Measurements from ENCODE around the gene PASK.
A peak's percentile ranks its signal among the peaks of the same experiment; 100 is the strongest.
"Not testable (repeated sequence)": the region's sequence is repeated elsewhere in the genome, so short reads cannot be mapped to it uniquely, and the experiment has no call there.

Gene PASK

GRCh38 chr2:241148891-241149674 is at the start of gene PASK:
PASK (minus strand) TSS chr2:241149472; CDS start chr2:241143032, 6,440 bp downstream.
- peak within 1 kb of the TSS; percentile 5 for H3K27ac ChIP-seq (ENCODE audit: low read depth, low read length)
- peak within 1 kb of the TSS; percentile 29; the same call in 1 of the 2 replicates for H3K9ac ChIP-seq (ENCODE audit: low read depth, low read length)
- H3K36me3 ChIP-seq (ENCODE audit: control insufficient read depth, insufficient read depth, low read length), result 0 out of 2 replicates have a peak, but pooled peaks cover 7% of the 10 kb centered on the region
- no peaks in the 10 kb centered on the region for H3K9me3 ChIP-seq (ENCODE audit: control insufficient read depth, insufficient read depth, low read length)
- 0 out of 2 replicates have a peak, but pooled peaks cover 3% of the 10 kb centered on the region for H3K27me3 ChIP-seq (ENCODE audit: control insufficient read depth, insufficient read depth, low read length)
- peak within 1 kb of the TSS; percentile 86 for H3K4me3 ChIP-seq (ENCODE audit: low read depth, low read length)
- peaks cover 20% of the 10 kb centered on the region; the same call in 1 of the 2 replicates for H3K4me1 ChIP-seq (ENCODE audit: control insufficient read depth, insufficient read depth, low read length)

- Histone ChIP-seq H3K9ac (ENCODE audit: low read depth, low read length) (no peak overlapping the region), H3K4me1 (ENCODE audit: control insufficient read depth, insufficient read depth, low read length) (no peaks in the 10 kb centered on the region), H3K4me3 (ENCODE audit: low read depth, low read length) (no peak overlapping the region), H3K27me3 (ENCODE audit: control insufficient read depth, insufficient read depth, low read length) (no peaks in the 10 kb centered on the region), H3K36me3 (ENCODE audit: control insufficient read depth, insufficient read depth, low read length) (no peaks in the 10 kb centered on the region), H3K27ac (ENCODE audit: low read depth, low read length) (no peak overlapping the region), H3K9me3 (ENCODE audit: control insufficient read depth, insufficient read depth, low read length) (no peaks in the 10 kb centered on the region)
Measured at GRCh38 chr2:241198381-241199279, 49.4 kb upstream of the PASK start.

DNA sequence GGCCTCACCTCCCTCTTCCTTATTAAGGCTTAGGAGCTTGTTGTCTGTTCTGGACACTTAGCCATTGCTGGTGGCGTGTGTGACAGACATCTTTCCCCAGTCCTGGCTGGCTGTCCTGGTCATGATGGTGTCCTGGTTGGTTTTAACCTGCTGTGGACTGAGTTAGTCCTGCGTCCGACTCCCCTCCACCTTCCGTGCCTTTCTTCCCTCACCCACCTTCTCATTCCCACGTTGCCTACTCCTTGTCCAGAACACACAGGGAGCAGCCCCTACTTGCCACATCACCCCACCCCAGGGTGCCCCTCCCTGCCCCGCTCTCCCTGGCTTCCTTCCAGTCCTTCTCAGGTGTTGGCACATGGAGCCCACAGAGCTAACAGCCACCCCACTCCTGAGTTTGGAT is 48.7 kb upstream of the PASK start:
- no peak overlapping the region for H3K4me3 ChIP-seq (ENCODE audit: low read depth, low read length)
- H3K27me3 ChIP-seq (ENCODE audit: control insufficient read depth, insufficient read depth, low read length), result no peaks in the 10 kb centered on the region
- no peak overlapping the region for H3K27ac ChIP-seq (ENCODE audit: low read depth, low read length)
- H3K4me1 ChIP-seq (ENCODE audit: control insufficient read depth, insufficient read depth, low read length), result no peaks in the 10 kb centered on the region
- H3K9me3 ChIP-seq (ENCODE audit: control insufficient read depth, insufficient read depth, low read length), result no peaks in the 10 kb centered on the region
- H3K36me3 ChIP-seq (ENCODE audit: control insufficient read depth, insufficient read depth, low read length), result no peaks in the 10 kb centered on the region
- no peak overlapping the region for H3K9ac ChIP-seq (ENCODE audit: low read depth, low read length)

GRCh38 chr2:241197246-241197645 is 48.0 kb upstream of the PASK start:
- H3K27ac ChIP-seq (ENCODE audit: low read depth, low read length); H3K9ac ChIP-seq (ENCODE audit: low read depth, low read length); H3K4me1 ChIP-seq (ENCODE audit: control insufficient read depth, insufficient read depth, low read length); H3K9me3 ChIP-seq (ENCODE audit: control insufficient read depth, insufficient read depth, low read length); H3K4me3 ChIP-seq (ENCODE audit: low read depth, low read length); H3K36me3 ChIP-seq (ENCODE audit: control insufficient read depth, insufficient read depth, low read length); H3K27me3 ChIP-seq (ENCODE audit: control insufficient read depth, insufficient read depth, low read length): not testable (repeated sequence)

DNA sequence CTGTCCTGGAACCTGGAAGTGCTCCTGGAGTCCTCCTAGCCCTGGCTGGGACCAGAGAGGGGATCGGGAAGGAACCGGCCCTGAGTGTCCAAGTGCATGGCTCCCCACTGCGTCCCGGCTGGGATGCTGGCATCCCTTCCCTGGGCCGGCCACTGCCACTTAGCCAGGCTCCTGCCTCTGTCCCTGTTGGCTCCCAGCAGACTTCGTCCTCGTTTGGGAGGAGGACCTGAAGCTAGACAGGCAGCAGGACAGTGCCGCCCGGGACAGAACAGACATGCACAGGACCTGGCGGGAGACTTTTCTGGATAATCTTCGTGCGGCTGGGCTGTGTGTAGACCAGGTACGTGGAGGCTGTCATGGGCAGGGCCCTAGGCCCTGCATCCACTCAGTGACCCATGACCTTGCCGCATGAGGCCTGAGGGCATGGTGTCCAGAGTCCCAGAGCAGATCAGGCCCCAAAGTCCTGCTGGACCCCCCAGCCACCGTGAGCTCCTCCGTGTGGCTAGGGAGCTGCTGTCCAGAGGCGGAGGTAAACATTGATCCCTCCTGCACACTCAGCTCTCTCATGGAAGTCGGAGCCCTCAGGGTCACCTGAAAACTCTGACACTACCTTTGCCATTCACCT is 46.3 kb upstream of the PASK start:
- no peak overlapping the region for H3K27ac ChIP-seq (ENCODE audit: low read depth, low read length)
- no peaks in the 10 kb centered on the region for H3K4me1 ChIP-seq (ENCODE audit: control insufficient read depth, insufficient read depth, low read length)
- H3K9me3 ChIP-seq (ENCODE audit: control insufficient read depth, insufficient read depth, low read length), result no peaks in the 10 kb centered on the region
- H3K27me3 ChIP-seq (ENCODE audit: control insufficient read depth, insufficient read depth, low read length), result no peaks in the 10 kb centered on the region
- no peak overlapping the region for H3K9ac ChIP-seq (ENCODE audit: low read depth, low read length)
- no peaks in the 10 kb centered on the region for H3K36me3 ChIP-seq (ENCODE audit: control insufficient read depth, insufficient read depth, low read length)
- H3K4me3 ChIP-seq (ENCODE audit: low read depth, low read length), result no peak overlapping the region

- Histone ChIP-seq H3K4me1 (ENCODE audit: control insufficient read depth, insufficient read depth, low read length) (no peaks in the 10 kb centered on the region), H3K36me3 (ENCODE audit: control insufficient read depth, insufficient read depth, low read length) (no peaks in the 10 kb centered on the region), H3K4me3 (ENCODE audit: low read depth, low read length) (no peak overlapping the region)
Measured at GRCh38 chr2:241194811-241195210, 45.5 kb upstream of the PASK start.

DNA sequence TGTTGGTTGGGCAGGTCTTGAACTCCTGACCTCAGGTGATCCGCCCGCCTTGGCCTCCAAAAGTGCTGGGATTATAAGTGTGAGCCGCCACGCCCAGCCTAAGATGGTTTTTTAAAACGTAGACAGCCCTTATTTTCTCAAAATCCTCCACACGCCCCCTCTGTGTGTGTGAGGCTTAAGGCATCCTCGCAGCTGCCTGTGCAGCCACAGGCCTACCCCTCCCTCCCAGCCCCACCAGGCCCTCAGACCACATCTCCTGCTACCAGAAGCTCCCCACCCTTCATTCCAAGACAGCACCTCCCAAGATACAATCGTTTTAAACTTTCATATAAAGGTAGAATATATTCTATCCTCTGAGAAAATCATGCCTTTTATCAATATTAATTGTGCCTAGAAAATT is 44.0 kb upstream of the PASK start:
- Histone ChIP-seq H3K9ac (ENCODE audit: low read depth, low read length) (no peak overlapping the region), H3K4me1 (ENCODE audit: control insufficient read depth, insufficient read depth, low read length) (no peaks in the 10 kb centered on the region; the same call in 1 of the 2 replicates), H3K9me3 (ENCODE audit: control insufficient read depth, insufficient read depth, low read length) (no peaks in the 10 kb centered on the region), H3K27ac (ENCODE audit: low read depth, low read length) (no peak overlapping the region), H3K4me3 (ENCODE audit: low read depth, low read length) (no peak overlapping the region), H3K36me3 (ENCODE audit: control insufficient read depth, insufficient read depth, low read length) (no peaks in the 10 kb centered on the region), H3K27me3 (ENCODE audit: control insufficient read depth, insufficient read depth, low read length) (no peaks in the 10 kb centered on the region)

More at GRCh38 chr2:241194811-241195210, 45.5 kb upstream of the PASK start:
- Histone ChIP-seq H3K9me3 (ENCODE audit: control insufficient read depth, insufficient read depth, low read length) (no peaks in the 10 kb centered on the region), H3K27me3 (ENCODE audit: control insufficient read depth, insufficient read depth, low read length) (no peaks in the 10 kb centered on the region), H3K9ac (ENCODE audit: low read depth, low read length) (no peak overlapping the region), H3K27ac (ENCODE audit: low read depth, low read length) (no peak overlapping the region)

DNA sequence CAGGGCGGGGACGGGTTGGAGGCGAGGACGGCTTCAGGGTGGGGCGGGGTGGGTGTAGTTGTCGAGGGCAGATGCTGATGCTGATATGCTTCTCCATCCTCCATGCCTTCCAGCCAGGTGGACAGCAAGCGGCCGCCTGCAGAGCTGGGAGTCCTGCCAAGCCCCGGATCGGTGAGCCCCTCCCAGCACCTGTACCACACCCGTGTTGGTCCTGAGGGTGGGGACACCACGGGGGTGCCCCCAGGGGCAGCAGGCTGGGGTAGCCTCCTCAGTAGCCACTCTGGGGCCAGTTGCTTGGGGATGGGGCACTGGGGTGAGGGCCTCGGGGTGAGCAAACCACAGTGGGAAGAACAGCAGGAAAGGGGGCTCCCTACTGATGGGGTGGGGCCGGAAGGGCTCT is 41.8 kb upstream of the PASK start:
- Histone ChIP-seq H3K27ac (ENCODE audit: low read depth, low read length) (no peak overlapping the region), H3K4me3 (ENCODE audit: low read depth, low read length) (no peak overlapping the region), H3K36me3 (ENCODE audit: control insufficient read depth, insufficient read depth, low read length) (no peaks in the 10 kb centered on the region), H3K27me3 (ENCODE audit: control insufficient read depth, insufficient read depth, low read length) (no peaks in the 10 kb centered on the region), H3K4me1 (ENCODE audit: control insufficient read depth, insufficient read depth, low read length) (no peaks in the 10 kb centered on the region; the same call in 1 of the 2 replicates), H3K9ac (ENCODE audit: low read depth, low read length) (no peak overlapping the region), H3K9me3 (ENCODE audit: control insufficient read depth, insufficient read depth, low read length) (no peaks in the 10 kb centered on the region)

DNA sequence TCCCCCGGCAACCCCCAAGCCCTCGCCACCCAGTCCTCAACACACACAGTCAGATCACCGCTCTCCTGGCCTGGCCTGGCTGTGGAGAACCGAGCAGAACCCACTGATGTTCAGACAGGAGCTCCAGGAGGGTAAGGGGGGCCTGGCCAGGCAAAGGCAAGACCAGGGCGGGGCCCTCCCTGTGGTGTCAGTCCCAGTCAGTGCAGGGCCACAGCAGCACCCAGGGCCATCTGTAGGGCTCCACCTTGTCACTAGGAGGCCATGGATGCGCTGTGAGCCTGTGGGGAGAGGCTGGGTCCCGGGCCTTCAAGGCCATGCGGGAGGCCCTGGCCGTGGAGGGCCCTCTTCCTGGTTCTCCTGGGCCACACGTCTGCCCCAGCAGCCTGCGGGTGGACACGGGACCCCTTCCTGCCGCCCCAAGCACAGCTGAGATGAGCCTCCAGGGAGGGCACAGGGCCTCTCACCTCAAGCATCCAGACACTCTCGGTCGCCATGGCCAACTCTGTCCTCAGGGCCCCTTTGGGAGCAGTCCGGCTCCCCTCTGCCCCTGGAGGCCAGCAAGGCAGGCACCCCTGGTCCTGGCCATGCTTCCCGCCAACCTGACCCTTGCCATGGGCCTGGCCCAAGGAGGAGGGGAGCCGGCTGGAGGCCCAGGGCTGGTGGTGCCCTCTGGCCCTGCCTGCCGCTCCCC is 41.2 kb upstream of the PASK start:
- H3K36me3 ChIP-seq (ENCODE audit: control insufficient read depth, insufficient read depth, low read length), result no peaks in the 10 kb centered on the region
- no peak overlapping the region for H3K27ac ChIP-seq (ENCODE audit: low read depth, low read length)

GRCh38 chr2:241189856-241190201 is 40.6 kb upstream of the PASK start:
- Histone ChIP-seq H3K27me3 (ENCODE audit: control insufficient read depth, insufficient read depth, low read length) (no peaks in the 10 kb centered on the region), H3K27ac (ENCODE audit: low read depth, low read length) (no peak overlapping the region), H3K9me3 (ENCODE audit: control insufficient read depth, insufficient read depth, low read length) (no peaks in the 10 kb centered on the region), H3K4me3 (ENCODE audit: low read depth, low read length) (no peak overlapping the region), H3K9ac (ENCODE audit: low read depth, low read length) (no peak overlapping the region), H3K36me3 (ENCODE audit: control insufficient read depth, insufficient read depth, low read length) (no peaks in the 10 kb centered on the region), H3K4me1 (ENCODE audit: control insufficient read depth, insufficient read depth, low read length) (no peaks in the 10 kb centered on the region; the same call in 1 of the 2 replicates)

More for the DNA sequence above, 41.2 kb upstream of the PASK start:
- Histone ChIP-seq H3K4me1 (ENCODE audit: control insufficient read depth, insufficient read depth, low read length) (no peaks in the 10 kb centered on the region; the same call in 1 of the 2 replicates), H3K4me3 (ENCODE audit: low read depth, low read length) (no peak overlapping the region), H3K9me3 (ENCODE audit: control insufficient read depth, insufficient read depth, low read length) (no peaks in the 10 kb centered on the region), H3K9ac (ENCODE audit: low read depth, low read length) (no peak overlapping the region), H3K27me3 (ENCODE audit: control insufficient read depth, insufficient read depth, low read length) (no peaks in the 10 kb centered on the region)

Data from HUES48 (cell line).